IgD-negative memory B cell (primary cell): Measurements from ENCODE around the gene CPA1. TPM values are rescaled to one million over a fixed set of nuclear protein-coding genes. Genes with fewer than 3 reads are reported as not detected.

Experiments
- H3K27ac Mint-ChIP-seq, 3 donors: one replicate each; pipeline ENCODE4 v1.8.0; 2020 to 2022; ENCODE audit warnings: mild to moderate bottlenecking in 3 of 3, mixed read lengths in 3 of 3, moderate library complexity in 1 of 3
- H3K27me3 Mint-ChIP-seq: one replicate; pipeline ENCODE4 v1.8.0; 2021; ENCODE audit warnings: mixed read lengths
- H3K36me3 Mint-ChIP-seq: one replicate; pipeline ENCODE4 v1.8.0; 2020; ENCODE audit warnings: mild to moderate bottlenecking, mixed read lengths
- H3K4me1 Mint-ChIP-seq, 3 donors: one replicate each; pipeline ENCODE4 v1.8.0; 2020 to 2022; ENCODE audit warnings: mixed read lengths in 3 of 3, mild to moderate bottlenecking in 1 of 3
- H3K4me3 Mint-ChIP-seq, 4 donors: one replicate each; pipeline ENCODE4 v1.8.0; 2020 to 2022; ENCODE audit warnings: mild to moderate bottlenecking in 4 of 4, mixed read lengths in 4 of 4, moderate library complexity in 3 of 4
- H3K9me3 Mint-ChIP-seq, 3 donors: one replicate each; pipeline ENCODE4 v1.8.0; 2020 to 2021; ENCODE audit warnings: mixed read lengths in 3 of 3, mild to moderate bottlenecking in 1 of 3
- polyA plus RNA-seq: library from polyadenylated mRNA; unstranded; fragments of 300-500 nt; fragmentation: Illumina TruSeq; gene quantifications from one replicate; pipeline ENCODE4 v1.2.3, GENCODE V29; 2021

CPA1 gene
- polyA plus RNA-seq, result not detected

DNA sequence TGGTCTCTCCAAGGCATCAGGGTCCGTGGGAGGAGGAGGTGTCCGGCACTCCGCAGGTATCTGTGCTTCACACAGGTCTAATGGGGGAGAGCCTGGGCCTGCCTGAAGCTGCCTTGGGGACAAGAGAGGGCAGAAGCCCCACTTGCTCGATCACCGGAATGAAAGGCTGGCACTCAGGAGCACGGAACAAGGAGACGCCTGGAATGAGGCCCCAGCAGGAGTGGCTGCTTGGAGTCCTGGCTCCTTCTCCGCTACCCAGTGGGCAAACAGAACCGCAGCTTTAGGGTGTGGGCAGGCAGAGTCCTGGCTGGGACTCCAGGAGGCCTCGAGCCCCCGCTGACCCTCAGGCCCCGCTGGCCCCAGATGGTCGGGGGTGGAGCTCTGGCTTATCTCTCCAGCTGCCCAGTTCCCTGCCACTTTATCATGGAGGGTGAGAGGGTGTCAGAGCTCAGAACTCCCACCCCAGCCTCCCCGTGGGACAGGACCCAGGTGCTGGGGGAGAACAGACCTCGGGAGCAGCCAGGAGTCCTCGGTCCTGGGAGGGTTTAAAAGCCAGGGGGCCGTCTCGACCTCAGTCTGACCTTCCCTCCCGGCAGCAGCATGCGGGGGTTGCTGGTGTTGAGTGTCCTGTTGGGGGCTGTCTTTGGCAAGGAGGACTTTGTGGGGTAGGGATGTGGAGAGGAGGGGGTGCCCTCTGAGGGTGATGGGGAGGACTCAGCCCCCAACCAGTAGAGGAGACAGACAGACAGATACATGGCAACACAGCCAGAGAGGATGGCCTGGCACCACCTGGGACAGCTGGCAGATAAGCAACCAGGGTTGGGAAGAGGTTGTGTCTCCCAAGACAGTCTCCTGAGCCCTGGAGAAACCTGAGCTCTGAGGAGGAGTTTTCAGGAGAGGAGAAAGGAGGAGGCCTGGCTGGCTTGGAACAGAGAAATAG lies at the start of gene CPA1:
TSS of gene CPA1 (plus strand) at position 574 of the 940 bp plus-strand sequence. CDS start at position 601, 27 bp downstream.
- no peaks in the 10 kb centered on the region for H3K4me1 Mint-ChIP-seq
- H3K4me3 Mint-ChIP-seq, result no peak within 1 kb of the TSS
- no peak within 1 kb of the TSS for H3K27ac Mint-ChIP-seq
- H3K36me3 Mint-ChIP-seq, result no peaks in the 10 kb centered on the region
- H3K9me3 Mint-ChIP-seq, result peaks cover 2 to 7% (median 5%) of the 10 kb centered on the region in 3 donors
- peaks cover 5% of the 10 kb centered on the region for H3K27me3 Mint-ChIP-seq

GRCh38 chr7:130332259-130333053 lies 47.8 kb upstream of the CPA1 start:
- H3K27ac Mint-ChIP-seq, result no peak overlapping the region
- H3K27me3 Mint-ChIP-seq, result no peaks in the 10 kb centered on the region
- H3K9me3 Mint-ChIP-seq, result no peaks in the 10 kb centered on the region
- H3K4me3 Mint-ChIP-seq, result no peak overlapping the region
- no peaks in the 10 kb centered on the region for H3K36me3 Mint-ChIP-seq
- H3K4me1 Mint-ChIP-seq, result no peaks in the 10 kb centered on the region

DNA sequence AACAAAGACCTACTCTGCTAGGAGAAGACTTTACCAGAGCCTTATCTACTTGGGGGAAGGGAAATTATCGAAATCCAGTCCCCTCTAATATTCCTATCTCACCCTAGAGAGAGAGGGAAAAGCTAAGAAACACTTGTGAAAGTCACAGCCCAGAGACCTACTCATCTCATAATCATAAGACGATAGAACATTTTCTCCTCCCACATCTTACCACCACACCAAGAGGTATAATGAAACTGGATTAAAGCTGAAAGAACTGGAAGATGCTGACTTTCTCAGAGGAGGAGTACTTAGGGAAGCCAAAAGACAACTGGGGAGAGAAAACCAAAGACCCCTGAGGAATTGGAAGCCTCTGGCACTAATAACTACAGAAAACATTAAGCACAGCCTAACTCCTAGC lies 46.5 kb upstream of the CPA1 start:
- Mint-ChIP-seq H3K27me3 (no peaks in the 10 kb centered on the region), H3K36me3 (no peaks in the 10 kb centered on the region), H3K9me3 (no peaks in the 10 kb centered on the region), H3K4me3 (no peak overlapping the region), H3K4me1 (no peaks in the 10 kb centered on the region), H3K27ac (no peak overlapping the region)

GRCh38 chr7:130334274-130334673 lies 46.0 kb upstream of the CPA1 start:
- H3K9me3 Mint-ChIP-seq, result no peaks in the 10 kb centered on the region
- no peaks in the 10 kb centered on the region for H3K27me3 Mint-ChIP-seq
- H3K4me1 Mint-ChIP-seq, result no peaks in the 10 kb centered on the region
- H3K36me3 Mint-ChIP-seq, result no peaks in the 10 kb centered on the region
- H3K4me3 Mint-ChIP-seq, result no peak overlapping the region
- no peak overlapping the region for H3K27ac Mint-ChIP-seq

DNA sequence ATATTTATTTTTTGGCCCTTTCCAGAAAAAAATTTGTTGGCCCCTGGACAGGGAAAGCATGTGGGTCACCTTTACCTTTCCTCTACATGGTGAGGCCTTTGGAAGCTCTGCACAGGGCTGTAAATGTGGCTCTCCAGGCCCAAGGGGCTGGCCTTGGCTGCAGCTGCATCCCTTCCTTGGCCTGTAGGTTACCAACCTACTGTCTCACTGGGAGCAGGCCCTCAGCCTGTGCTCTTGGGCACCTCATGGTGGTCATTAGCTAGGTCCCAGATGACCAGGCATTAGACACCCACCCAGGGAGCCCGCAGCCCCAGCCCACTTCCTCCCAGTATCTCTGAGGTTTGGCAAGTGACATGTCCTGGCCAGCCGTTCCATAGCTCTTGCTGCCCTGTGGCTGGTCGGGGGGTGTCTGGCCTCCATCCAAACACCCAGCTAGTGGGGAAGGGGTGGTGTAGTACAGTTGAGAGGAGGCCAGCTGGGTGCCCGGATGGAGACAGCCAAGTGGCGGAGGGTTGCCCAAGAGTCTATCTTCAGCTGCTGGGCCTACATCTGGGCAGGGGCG lies 42.8 kb upstream of the CPA1 start:
- Mint-ChIP-seq H3K27ac (no peak overlapping the region), H3K9me3 (no peaks in the 10 kb centered on the region), H3K36me3 (no peaks in the 10 kb centered on the region), H3K27me3 (no peaks in the 10 kb centered on the region), H3K4me3 (no peak overlapping the region), H3K4me1 (no peaks in the 10 kb centered on the region)

DNA sequence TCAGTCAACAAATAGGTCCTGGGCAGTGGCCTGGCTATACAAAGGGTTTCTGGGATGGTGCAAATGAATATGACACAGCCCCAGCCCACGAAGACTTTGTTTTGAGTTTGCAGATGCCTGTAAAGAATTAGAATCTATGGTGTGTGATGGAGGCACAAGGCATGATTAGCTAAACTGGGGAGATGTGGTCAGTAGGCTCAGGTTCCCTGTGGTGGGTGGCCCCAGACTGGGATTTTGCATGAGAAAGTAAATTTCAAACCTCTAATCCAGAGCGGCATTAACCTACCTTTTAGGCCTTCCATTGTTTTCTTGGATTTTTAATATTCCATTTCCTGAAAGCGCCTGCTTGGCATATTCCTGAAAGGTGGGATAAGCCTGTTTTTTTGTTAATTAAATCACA lies 42.1 kb upstream of the CPA1 start:
- H3K27ac Mint-ChIP-seq, result no peak overlapping the region
- H3K27me3 Mint-ChIP-seq, result no peaks in the 10 kb centered on the region
- H3K4me3 Mint-ChIP-seq, result no peak overlapping the region
- no peaks in the 10 kb centered on the region for H3K36me3 Mint-ChIP-seq
- H3K9me3 Mint-ChIP-seq, result no peaks in the 10 kb centered on the region
- no peaks in the 10 kb centered on the region for H3K4me1 Mint-ChIP-seq

DNA sequence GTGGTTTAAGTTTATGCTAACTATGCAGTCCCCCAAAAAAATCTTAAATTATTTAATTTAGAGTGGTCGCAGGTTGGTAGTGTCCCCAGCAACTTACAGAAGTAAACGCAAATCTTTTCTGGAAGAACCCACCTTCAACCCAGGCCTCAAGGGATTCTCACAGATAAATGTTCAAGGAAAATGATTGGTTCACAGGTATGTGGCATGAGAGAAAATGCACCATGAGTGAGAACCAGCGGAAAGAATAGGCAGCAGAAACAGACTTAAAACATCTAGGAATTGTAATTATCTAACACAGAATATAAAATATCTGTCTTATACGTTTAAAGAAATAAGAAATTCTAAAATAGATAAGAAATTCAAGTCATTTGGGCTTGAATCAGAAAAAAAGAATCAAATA lies 38.4 kb upstream of the CPA1 start:
- no peak overlapping the region for H3K27ac Mint-ChIP-seq

DNA sequence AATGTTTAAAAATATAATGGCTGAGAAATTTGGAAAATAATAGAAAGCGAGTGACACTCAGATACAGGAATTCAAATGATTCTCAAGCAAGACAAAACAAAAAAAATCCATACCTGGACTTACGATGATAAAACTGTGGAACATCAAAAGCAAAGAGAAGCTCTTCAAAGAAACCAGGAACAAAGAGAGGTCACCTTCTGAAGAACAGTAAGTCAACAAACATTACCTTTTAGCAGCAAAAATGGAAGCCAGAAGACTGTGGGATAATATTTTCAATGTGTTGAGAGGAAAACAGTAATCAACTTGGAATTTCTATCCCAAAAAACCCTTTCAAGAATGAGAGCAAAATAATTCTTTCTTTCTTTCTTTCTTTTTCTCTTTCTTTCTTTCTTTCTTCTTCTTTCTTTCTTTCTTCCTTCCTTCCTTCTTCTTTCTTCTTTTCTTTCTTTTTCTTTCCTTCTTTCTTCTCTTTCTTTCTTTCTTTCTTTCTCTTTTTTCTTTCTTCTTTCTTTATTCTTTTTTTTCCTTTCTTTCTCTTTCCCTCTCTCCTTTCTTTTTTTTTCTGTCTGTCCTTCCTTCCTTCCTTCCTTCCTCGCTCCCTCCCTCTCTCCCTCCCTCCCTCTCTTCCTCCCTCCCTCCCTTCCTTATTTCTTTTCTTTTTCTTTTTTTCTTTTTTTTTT lies 37.5 kb upstream of the CPA1 start:
- Mint-ChIP-seq H3K27ac (no peak overlapping the region), H3K36me3 (no peaks in the 10 kb centered on the region), H3K4me3 (no peak overlapping the region), H3K27me3 (peaks cover 3% of the 10 kb centered on the region), H3K9me3 (peaks cover 0 to 2% (median 0%) of the 10 kb centered on the region in 3 donors), H3K4me1 (no peaks in the 10 kb centered on the region)

More for the DNA sequence above, 38.4 kb upstream of the CPA1 start:
- H3K4me1 Mint-ChIP-seq, result no peaks in the 10 kb centered on the region
- peaks cover 0 to 2% (median 0%) of the 10 kb centered on the region in 3 donors for H3K9me3 Mint-ChIP-seq
- H3K4me3 Mint-ChIP-seq, result no peak overlapping the region
- H3K36me3 Mint-ChIP-seq, result no peaks in the 10 kb centered on the region
- H3K27me3 Mint-ChIP-seq, result peaks cover 1% of the 10 kb centered on the region

DNA sequence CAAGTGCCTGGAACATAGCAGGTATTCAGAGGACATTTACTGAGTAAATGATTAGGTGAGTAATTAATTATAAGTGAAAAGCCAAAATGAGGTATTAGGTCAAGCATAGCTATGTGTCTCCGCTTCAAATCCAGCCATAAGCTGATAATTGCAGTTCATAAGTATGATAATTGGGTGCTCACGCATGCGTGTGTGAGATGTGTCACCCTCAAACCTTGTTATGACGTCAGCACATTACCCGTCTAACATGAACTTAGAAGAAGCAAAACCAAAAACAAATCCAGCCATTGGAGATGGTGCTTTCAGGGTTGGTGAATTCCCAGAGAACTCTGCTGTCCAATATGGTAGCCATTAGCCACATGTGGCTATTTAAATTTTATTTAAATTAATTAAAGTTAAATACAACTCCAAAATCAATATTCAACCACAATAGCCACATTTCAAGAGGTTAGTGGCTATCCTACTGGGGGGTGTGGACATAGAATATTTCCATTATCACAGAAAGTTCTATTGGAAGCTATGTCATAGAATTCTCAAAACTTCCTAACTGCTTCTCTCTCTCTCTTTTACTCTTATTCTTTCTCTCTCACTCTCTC lies 35.9 kb upstream of the CPA1 start, which contains the start of gene CPA5:
TSS of gene CPA5 (plus strand) at position 546 of the 596 bp plus-strand sequence. CDS start 1,670 bp downstream, outside the sequence.
- Mint-ChIP-seq H3K27me3 (peaks cover 3% of the 10 kb centered on the region), H3K4me3 (no peak within 1 kb of the TSS), H3K27ac (no peak within 1 kb of the TSS), H3K9me3 (peaks cover 0 to 2% (median 0%) of the 10 kb centered on the region in 3 donors), H3K36me3 (no peaks in the 10 kb centered on the region), H3K4me1 (no peaks in the 10 kb centered on the region)

- H3K27me3 Mint-ChIP-seq, result peaks cover 7% of the 10 kb centered on the region
- H3K4me3 Mint-ChIP-seq, result no peak overlapping the region
- H3K4me1 Mint-ChIP-seq, result peaks cover 0 to 2% (median 0%) of the 10 kb centered on the region in 3 donors
- H3K27ac Mint-ChIP-seq, result no peak overlapping the region
- no peaks in the 10 kb centered on the region for H3K36me3 Mint-ChIP-seq
- H3K9me3 Mint-ChIP-seq, result peaks cover 0 to 2% (median 0%) of the 10 kb centered on the region in 3 donors
These were observed 35.2 kb upstream of the CPA1 start for GRCh38 chr7:130345136-130345535.

GRCh38 chr7:130345725-130346124 lies 34.6 kb upstream of the CPA1 start:
- peaks cover 0 to 2% (median 0%) of the 10 kb centered on the region in 3 donors for H3K9me3 Mint-ChIP-seq
- H3K36me3 Mint-ChIP-seq, result no peaks in the 10 kb centered on the region
- H3K4me3 Mint-ChIP-seq, result no peak overlapping the region
- peaks cover 10% of the 10 kb centered on the region for H3K27me3 Mint-ChIP-seq
- H3K4me1 Mint-ChIP-seq, result peaks cover 0 to 4% (median 0%) of the 10 kb centered on the region in 3 donors
- H3K27ac Mint-ChIP-seq, result no peak overlapping the region

DNA sequence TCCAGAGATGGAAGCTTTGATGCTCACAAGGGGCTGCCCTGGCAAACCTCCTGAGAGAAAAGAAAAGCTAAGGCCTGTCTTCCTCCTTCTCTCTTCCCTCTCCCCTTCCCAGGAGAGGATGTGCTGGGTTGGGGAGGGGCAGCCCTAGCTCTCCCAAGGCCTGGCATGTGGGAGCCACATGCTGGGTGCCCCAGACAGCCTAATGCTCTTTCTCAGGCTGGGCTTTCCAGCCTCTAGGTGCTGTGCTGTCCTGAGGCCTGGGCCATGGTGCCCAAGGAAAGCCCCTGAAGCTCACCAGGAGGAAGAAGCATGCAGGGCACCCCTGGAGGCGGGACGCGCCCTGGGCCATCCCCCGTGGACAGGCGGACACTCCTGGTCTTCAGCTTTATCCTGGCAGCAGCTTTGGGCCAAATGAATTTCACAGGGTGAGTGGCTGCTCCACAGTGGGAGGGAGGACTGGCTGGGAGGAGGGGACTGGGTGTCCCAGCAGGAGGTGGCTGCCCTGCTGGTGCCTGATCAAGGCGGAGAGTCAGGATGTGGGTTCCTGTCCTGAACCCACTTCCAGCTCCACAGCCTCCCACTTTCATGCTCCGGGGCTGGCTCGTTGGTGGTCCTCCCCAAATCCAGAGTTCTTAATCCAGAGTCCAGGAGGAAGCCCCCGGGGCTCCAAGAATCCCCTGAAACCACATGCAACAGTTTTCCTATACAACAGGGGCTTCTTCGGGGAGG lies 34.0 kb upstream of the CPA1 start:
- no peaks in the 10 kb centered on the region for H3K36me3 Mint-ChIP-seq

GRCh38 chr7:130346941-130347340 lies 33.4 kb upstream of the CPA1 start:
- H3K27ac Mint-ChIP-seq, result no peak overlapping the region
- H3K4me1 Mint-ChIP-seq, result peaks cover 0 to 11% (median 4%) of the 10 kb centered on the region in 3 donors
- peaks cover 0 to 2% (median 0%) of the 10 kb centered on the region in 3 donors for H3K9me3 Mint-ChIP-seq
- peaks cover 14% of the 10 kb centered on the region for H3K27me3 Mint-ChIP-seq
- H3K4me3 Mint-ChIP-seq, result no peak overlapping the region
- H3K36me3 Mint-ChIP-seq, result no peaks in the 10 kb centered on the region

More for the DNA sequence above, 34.0 kb upstream of the CPA1 start:
- Mint-ChIP-seq H3K4me1 (peaks cover 0 to 8% (median 1%) of the 10 kb centered on the region in 3 donors), H3K4me3 (no peak overlapping the region), H3K9me3 (peaks cover 0 to 2% (median 0%) of the 10 kb centered on the region in 3 donors), H3K27ac (no peak overlapping the region), H3K27me3 (peaks cover 12% of the 10 kb centered on the region)
